22Rv1 (cell line): ENCODE data around the gene SUPT3H.

Experiments
- H3K27ac ChIP-seq: fragments of 450-650 bp; 2 replicates; pipeline ENCODE4 v1.5.1; 2017
- ZFX ChIP-seq: fragments of 450-650 bp; IDR thresholded peaks from 2 replicates; pipeline ENCODE4 v1.6.1; 2017; ENCODE audit warnings: antibody characterized with exemption, borderline replicate concordance
- TF ChIP-seq, protein P1 (sequence below): fragments of 450-650 bp; IDR thresholded peaks from 2 replicates; pipeline ENCODE4 v1.5.1; 2017; ENCODE audit warnings: mild to moderate bottlenecking

SUPT3H gene

DNA sequence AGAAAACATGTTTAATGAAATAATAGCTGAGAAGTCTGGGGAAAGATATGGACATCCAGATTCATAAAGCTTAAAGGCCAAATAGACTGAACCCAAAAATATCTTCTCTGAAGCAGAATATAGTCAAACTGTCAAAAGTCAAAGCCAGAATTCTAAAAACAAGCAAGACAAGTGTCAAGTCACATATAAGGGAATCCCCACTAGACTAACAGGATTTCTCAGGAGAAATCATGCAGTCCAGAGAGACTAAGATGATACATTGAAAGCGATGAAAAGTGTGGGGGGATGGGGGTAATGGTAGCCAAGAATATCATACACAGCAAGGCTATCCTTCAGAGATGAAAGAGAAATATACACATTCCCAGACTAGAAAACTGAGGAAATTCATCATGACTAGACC is 162.0 kb downstream of the SUPT3H start:
- no peak overlapping the region for H3K27ac ChIP-seq
- TF ChIP-seq ZFX, result no peak
- TF ChIP-seq, protein P1, sequence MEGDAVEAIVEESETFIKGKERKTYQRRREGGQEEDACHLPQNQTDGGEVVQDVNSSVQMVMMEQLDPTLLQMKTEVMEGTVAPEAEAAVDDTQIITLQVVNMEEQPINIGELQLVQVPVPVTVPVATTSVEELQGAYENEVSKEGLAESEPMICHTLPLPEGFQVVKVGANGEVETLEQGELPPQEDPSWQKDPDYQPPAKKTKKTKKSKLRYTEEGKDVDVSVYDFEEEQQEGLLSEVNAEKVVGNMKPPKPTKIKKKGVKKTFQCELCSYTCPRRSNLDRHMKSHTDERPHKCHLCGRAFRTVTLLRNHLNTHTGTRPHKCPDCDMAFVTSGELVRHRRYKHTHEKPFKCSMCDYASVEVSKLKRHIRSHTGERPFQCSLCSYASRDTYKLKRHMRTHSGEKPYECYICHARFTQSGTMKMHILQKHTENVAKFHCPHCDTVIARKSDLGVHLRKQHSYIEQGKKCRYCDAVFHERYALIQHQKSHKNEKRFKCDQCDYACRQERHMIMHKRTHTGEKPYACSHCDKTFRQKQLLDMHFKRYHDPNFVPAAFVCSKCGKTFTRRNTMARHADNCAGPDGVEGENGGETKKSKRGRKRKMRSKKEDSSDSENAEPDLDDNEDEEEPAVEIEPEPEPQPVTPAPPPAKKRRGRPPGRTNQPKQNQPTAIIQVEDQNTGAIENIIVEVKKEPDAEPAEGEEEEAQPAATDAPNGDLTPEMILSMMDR, result no peak

DNA sequence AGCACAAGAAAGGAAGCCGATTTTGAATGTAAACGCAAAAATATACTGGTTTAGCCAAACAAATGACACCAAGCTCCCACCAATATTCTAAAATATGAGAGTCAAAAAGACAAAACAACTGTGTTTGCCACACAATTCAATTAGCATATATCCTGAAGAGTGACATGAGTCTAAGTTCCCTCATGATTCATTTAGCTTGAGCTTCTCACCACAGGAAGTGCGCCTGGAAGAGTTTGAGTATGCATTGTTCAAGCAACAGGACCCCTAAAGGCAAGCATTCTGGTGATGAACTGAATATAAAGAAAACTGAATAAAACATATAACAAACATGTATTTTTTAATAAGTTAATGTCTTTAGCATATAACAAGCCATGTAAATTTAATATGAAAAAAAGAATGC is 164.8 kb downstream of the SUPT3H start:
- TF ChIP-seq ZFX, result no peak
- TF ChIP-seq, protein P1, result no peak
- H3K27ac ChIP-seq, result no peak overlapping the region

DNA sequence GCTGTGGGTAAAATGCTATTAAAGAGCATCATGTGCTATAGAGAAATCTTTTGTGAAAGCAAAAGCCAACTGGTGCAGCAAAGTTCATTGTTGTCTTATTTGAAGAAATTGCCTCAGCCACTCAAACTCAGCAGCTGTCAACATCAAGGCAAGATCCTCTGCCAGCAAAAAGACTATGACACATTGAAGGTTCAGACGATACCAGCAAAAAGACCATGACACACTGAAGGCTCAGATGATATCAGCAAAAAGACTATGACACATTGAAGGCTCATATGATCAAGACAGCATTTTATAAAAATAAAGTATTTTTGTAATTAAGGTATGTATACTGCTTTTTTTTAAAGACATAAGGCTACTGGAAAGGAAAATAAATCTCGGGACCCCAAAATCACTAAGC is 168.0 kb downstream of the SUPT3H start:
- no peak for TF ChIP-seq ZFX
- TF ChIP-seq, protein P1, result no peak
- H3K27ac ChIP-seq, result no peak overlapping the region

DNA sequence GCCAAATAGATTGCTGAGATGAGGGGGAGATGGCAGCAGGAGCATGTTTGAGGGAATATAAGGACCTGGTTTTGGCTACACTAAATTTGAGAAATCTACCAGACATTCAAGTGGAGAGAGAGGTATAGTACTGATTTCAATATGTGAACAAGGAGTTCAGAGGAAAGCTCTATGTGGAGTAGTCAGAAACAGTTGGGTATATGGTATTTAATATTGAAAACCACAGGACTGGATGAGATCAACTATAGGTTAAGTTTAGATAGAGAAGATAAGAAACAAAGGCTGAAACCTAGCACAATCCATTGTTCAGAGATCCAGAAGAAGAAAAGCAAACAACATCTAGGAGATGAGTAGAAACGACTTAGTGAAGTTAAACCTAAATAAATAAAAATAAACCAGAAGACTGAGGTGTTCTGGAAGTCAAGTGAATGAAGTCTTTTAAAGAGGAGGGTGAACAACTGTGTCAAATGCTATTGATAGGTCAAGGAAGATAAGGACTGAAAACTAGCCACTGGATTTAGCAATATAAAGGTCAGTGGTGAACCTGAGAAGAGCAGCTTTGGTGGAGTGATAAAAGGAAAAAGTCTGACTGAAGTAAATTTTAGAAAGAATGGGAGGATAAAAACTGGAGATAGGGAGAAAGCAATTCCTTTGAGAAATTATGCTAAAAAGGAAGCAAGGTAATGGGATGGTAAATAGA is 170.8 kb downstream of the SUPT3H start:
- H3K27ac ChIP-seq, result no peak overlapping the region
- no peak for TF ChIP-seq ZFX
- TF ChIP-seq, protein P1, result no peak

DNA sequence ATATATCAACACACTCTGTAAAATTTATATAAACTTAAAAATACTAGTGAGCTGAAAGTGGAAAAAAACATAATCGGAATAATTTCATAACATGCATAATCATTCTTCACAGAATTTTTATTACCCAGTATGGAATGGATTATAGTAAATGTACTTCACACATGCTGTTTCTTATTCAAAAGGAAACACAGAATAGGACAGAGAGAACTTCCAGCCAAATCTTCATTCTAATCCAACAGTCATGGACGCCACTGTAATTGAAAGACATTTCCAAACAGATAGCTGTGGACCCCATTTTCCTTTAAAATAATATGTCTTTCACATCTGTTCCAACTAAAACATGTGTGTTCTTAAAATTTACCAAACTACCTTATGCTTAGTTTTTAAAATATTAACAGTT is 176.2 kb downstream of the SUPT3H start:
- TF ChIP-seq, protein P1, result no peak
- TF ChIP-seq ZFX, result no peak
- H3K27ac ChIP-seq, result no peak overlapping the region

DNA sequence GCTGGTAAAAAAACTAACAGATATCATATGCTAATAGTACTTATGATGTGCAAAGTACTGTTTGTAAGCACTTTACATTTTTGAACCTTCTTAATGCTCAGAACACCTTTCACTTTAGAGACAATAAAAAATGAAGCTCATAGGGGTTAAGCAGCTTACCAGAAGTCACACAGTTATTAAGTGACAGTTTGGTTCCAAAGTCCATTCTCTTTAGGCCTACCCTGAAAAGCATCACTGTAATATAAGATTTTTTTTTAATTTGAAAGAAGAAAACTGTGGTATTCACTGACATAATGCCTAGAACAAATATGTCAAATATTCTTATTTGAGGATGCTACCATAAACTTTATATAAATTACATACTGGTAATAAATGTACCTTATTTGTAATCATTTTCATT is 177.2 kb downstream of the SUPT3H start:
- no peak for TF ChIP-seq ZFX
- TF ChIP-seq, protein P1, result no peak
- H3K27ac ChIP-seq, result no peak overlapping the region; the same call in 1 of the 2 replicates

DNA sequence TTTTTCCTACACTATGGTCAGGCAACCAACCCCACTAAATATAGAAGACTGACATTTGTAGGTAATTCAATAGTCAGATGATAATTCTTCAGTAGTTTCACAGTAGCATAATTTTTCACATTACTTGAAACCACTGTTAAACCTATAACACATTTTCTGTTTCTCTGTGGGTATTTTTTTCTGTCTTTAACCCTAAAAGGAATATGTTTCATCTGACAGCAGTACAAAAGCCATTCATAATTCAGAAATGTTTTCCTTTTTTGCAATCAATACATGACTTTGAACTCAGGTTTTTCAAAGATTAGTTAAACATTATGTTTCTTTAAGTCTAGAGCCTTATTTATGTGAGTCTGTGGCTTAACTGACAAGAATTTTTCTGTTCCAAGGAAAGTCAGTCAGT is 178.2 kb downstream of the SUPT3H start:
- no peak for TF ChIP-seq ZFX
- TF ChIP-seq, protein P1, result 0 out of 2 replicates have a peak, but pooled peaks have one; percentile 3
- H3K27ac ChIP-seq, result peak overlapping the region; percentile 29
